Measurements from ENCODE around the gene MYO18B.

DNA sequence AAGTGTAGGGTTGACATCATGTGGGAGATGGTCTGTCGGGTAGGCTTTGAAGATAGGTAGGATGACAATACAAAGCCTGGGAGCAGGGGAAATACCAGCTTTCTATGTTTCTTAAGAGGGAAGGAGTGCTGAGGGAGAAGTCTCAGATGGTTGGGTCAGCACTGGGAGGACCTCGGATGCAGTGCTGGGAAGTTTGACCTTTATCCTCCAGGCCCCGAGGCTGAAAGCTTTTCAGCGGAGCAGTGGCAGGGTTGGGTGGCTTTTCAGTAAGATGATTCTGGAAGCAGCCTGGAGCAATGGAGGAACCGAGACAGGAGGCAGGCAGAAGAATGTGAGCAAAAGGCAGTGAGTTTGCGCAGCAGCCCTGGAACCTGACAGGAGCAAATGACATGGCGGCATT is 43.5 kb upstream of the MYO18B start:
- TF ChIP-seq, protein P1, sequence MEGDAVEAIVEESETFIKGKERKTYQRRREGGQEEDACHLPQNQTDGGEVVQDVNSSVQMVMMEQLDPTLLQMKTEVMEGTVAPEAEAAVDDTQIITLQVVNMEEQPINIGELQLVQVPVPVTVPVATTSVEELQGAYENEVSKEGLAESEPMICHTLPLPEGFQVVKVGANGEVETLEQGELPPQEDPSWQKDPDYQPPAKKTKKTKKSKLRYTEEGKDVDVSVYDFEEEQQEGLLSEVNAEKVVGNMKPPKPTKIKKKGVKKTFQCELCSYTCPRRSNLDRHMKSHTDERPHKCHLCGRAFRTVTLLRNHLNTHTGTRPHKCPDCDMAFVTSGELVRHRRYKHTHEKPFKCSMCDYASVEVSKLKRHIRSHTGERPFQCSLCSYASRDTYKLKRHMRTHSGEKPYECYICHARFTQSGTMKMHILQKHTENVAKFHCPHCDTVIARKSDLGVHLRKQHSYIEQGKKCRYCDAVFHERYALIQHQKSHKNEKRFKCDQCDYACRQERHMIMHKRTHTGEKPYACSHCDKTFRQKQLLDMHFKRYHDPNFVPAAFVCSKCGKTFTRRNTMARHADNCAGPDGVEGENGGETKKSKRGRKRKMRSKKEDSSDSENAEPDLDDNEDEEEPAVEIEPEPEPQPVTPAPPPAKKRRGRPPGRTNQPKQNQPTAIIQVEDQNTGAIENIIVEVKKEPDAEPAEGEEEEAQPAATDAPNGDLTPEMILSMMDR (IDR thresholded peaks at IDR 0.05): no peak
- no peak for TF ChIP-seq POLR2A (IDR thresholded peaks at IDR 0.05)

Data from right lobe of liver (tissue), 4 donors.